ENCODE results near the gene PALS1. TPM values are rescaled to one million over a fixed set of nuclear protein-coding genes. Genes with fewer than 3 reads are reported as not detected.

PALS1 gene
- total and polyA plus RNA-seq, 2 of the 8 experiments (the other 6 are each of a cell fraction or from before 2014, with no cell fraction given), result 6.7 to 25.1 TPM

DNA sequence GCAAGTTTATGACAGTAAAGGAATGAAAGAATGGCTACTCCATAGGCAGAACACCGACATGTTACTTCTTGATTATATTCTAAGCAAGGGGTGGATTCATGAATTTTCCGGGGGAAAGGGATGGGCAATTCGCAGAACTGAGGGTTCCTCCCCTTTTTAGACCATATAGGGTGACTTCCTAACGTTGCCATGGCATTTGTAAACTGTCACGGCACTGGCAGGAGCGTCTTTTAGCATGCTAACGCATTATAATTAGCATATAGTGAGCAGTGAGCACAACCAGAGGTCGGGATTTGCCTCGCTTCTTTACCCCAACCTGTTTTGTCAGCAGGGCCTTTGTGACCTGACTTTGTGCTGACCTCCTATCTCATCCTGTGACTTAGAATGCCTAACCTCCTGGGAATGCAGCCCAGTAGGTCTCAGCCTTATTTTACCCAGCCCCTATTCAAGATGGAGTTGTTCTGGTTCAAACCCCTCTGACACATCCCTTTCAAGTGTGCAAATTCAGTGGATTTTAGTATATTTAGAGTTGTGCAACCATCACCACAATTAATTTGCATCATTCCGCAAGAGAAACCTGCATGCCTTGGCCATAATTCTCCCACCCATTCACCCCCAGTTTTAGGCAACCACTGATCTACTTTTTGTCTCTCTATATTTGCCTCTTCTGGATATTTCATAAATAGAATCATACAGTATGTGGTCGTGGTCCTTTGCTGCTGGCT, 27.4 kb downstream of the PALS1 start:
- FAIRE-seq, result peak; percentile 98
- peak overlapping the region; percentile 54 to 68 for H3K4me2 ChIP-seq (ENCODE audit: insufficient read depth in 1 of 2, low read depth in 2 of 2, low read length in 2 of 2)
- no peak overlapping the region; the same call in 1 of the 2 replicates for H2BK12ac ChIP-seq (ENCODE audit: low read depth, low read length)
- peaks cover 2 to 3% of the 10 kb centered on the region in 2 experiments for H4K20me1 ChIP-seq (replicated peaks in 1 of 2; ENCODE audit: control insufficient read depth in 1 of 2, insufficient read depth in 2 of 2, low read length in 2 of 2)
- H2AK5ac ChIP-seq (ENCODE audit: low read depth, low read length), result no peak overlapping the region
- H3K27me3 ChIP-seq (replicated peaks in 1 of 4; ENCODE audit: control insufficient read depth in 3 of 4, extremely low read depth in 1 of 4, insufficient read depth in 3 of 4, low read length in 3 of 4), result no peaks in the 10 kb centered on the region
- no peak overlapping the region for H3K14ac ChIP-seq (ENCODE audit: insufficient read length)
- H2BK15ac ChIP-seq (ENCODE audit: low read length), result no peak overlapping the region; the same call in 1 of the 2 replicates
- no peak overlapping the region for H2AFZ ChIP-seq (ENCODE audit: low read length)
- H3K23ac ChIP-seq (ENCODE audit: insufficient read length), result no peak overlapping the region
- peak overlapping the region in 2 of 4 experiments; percentile 33 to 34; a peak in 3 of 7 replicates for H3K9ac ChIP-seq (replicated peaks in 1 of 4; ENCODE audit: extremely low read depth in 1 of 4, low read depth in 3 of 4, low read length in 3 of 4)
- 7% methylated on average over 11 of the region's 11 CpGs; no CpG with 5 or more reads in 1 of the 2 experiments for whole genome bisulfite sequencing, 2 experiments (ENCODE audit: extremely low coverage in 1 of 2, insufficient coverage in 1 of 2, insufficient read length in 1 of 2, insufficient replicate concordance in 2 of 2, low coverage in 1 of 2, low lambda C conversion rate in 2 of 2, missing lambda C conversion rate in 1 of 2)
- no peaks in the 10 kb centered on the region for H3K9me3 ChIP-seq (ENCODE audit: insufficient read depth in 2 of 2, low read depth in 1 of 2, low read length in 1 of 2)
- H3K23me2 ChIP-seq (ENCODE audit: low read depth, low read length), result no peaks in the 10 kb centered on the region
- H3K4me3 ChIP-seq (ENCODE audit: extremely low read depth in 1 of 4, insufficient read depth in 2 of 4, low read depth in 3 of 4, low read length in 4 of 4), result peak overlapping the region; percentile 11 to 56 (median 21); a peak in 7 of 8 replicates
- no peak overlapping the region for H4K8ac ChIP-seq (ENCODE audit: extremely low read depth, insufficient read depth, low read length)
- no peaks in the 10 kb centered on the region for H3K36me3 ChIP-seq (ENCODE audit: control insufficient read depth in 2 of 4, insufficient read depth in 4 of 4, low read length in 3 of 4)
- H4K5ac ChIP-seq (ENCODE audit: insufficient read length, low read depth, low read length), result peak overlapping the region; percentile 1
- H4K91ac ChIP-seq (replicated peaks; ENCODE audit: insufficient read length, low read length), result no peak overlapping the region
- H3K79me2 ChIP-seq (ENCODE audit: control insufficient read depth in 1 of 2, insufficient read depth in 2 of 2, low read length in 2 of 2), result peaks cover 0 to 61% of the 10 kb centered on the region in 2 experiments; a peak in 3 of 4 replicates
- H2BK120ac ChIP-seq (replicated peaks; ENCODE audit: low read depth, low read length), result peak overlapping the region; percentile 78
- H3K4me1 ChIP-seq (replicated peaks in 1 of 4; ENCODE audit: control insufficient read depth in 3 of 4, insufficient read depth in 4 of 4, low read length in 3 of 4), result peaks cover 5 to 14% (median 8%) of the 10 kb centered on the region in 4 experiments; a peak in 6 of 7 replicates
- H3K27ac ChIP-seq (ENCODE audit: low read depth, low read length), result peak overlapping the region; percentile 69
- no peak overlapping the region for H3K18ac ChIP-seq (ENCODE audit: extremely low read depth, low read length)
- no peak overlapping the region for H3K4ac ChIP-seq (replicated peaks; ENCODE audit: insufficient read length, low read depth, low read length)
- no peak overlapping the region for H2BK20ac ChIP-seq (ENCODE audit: low read length)
- no peaks in the 10 kb centered on the region for H3K79me1 ChIP-seq (ENCODE audit: low read depth, low read length)
- H2BK5ac ChIP-seq (ENCODE audit: low read depth, low read length), result peak overlapping the region; percentile 29; the same call in 1 of the 2 replicates
- POLR2A ChIA-PET (ENCODE audit: partially characterized antibody), result interaction anchor here (1.0 kb wide), 1 partner anchor 17 kb away, joined by 3 read pairs; no protein-coding TSS in a partner anchor
- CTCF ChIA-PET (ENCODE audit: partially characterized antibody), result interaction anchor here (1.2 to 4.2 kb wide), 2 partner anchors 17 to 26 kb away, joined by 4 to 19 read pairs; no protein-coding TSS in a partner anchor
- DNase-seq (ENCODE audit: low read depth in 1 of 2, low spot score in 2 of 2), result peak; percentile 57 to 79
- no peak overlapping the region for H3K56ac ChIP-seq (replicated peaks; ENCODE audit: insufficient read length, low read depth, low read length)
- no peak for TF ChIP-seq EZH2 (IDR thresholded peaks at IDR 0.05; ENCODE audit: low read depth, low read length, severe bottlenecking)
- peak in 1 of 2 experiments; percentile 89; a peak in 2 of 4 replicates for TF ChIP-seq SIN3A (conservative IDR thresholded peaks at IDR 0.05 in 1 of 2, IDR thresholded peaks at IDR 0.05 in 1 of 2; ENCODE audit: low read depth in 1 of 2, low read length in 2 of 2)
- no peak for TF ChIP-seq FOSL1 (IDR thresholded peaks at IDR 0.05; ENCODE audit: insufficient read depth, low read depth, low read length)
- peak; percentile 30 for TF ChIP-seq ASH2L (IDR thresholded peaks at IDR 0.05; ENCODE audit: low read length)
- 0 out of 3 replicates have a peak, but pooled peaks of 1 of the 2 experiments have one; percentile 29 for TF ChIP-seq POLR2A (IDR thresholded peaks at IDR 0.05; ENCODE audit: control extremely low read depth in 1 of 2, low read depth in 2 of 2, low read length in 2 of 2)
